SHP77 treated with DMSO at 0.1 percent for 48 hours (cell line): Measurements from ENCODE around the gene TSFM.
"Not testable (repeated sequence)": the region's sequence is repeated elsewhere in the genome, so short reads cannot be mapped to it uniquely, and the experiment has no call there.

Experiments used
- DNase-seq: peaks from one replicate; lab custom pipeline; 2025; lab: John Stamatoyannopoulos, UW

Gene TSFM

GRCh38 chr12:57815177-57816000, 32.8 kb downstream of the TSFM start:
- DNase-seq: peak; percentile 25

GRCh38 chr12:57816001-57816854, 33.6 kb downstream of the TSFM start:
- no peak for DNase-seq

- DNase-seq: no peak
These were observed 34.2 kb downstream of the TSFM start for GRCh38 chr12:57816855-57817151.

GRCh38 chr12:57817261-57817989, 34.8 kb downstream of the TSFM start:
- DNase-seq: no peak

GRCh38 chr12:57817990-57818331, 35.4 kb downstream of the TSFM start:
- not testable (repeated sequence) for DNase-seq

GRCh38 chr12:57820119-57820518, 37.5 kb downstream of the TSFM start:
- DNase-seq: not testable (repeated sequence)

- DNase-seq: not testable (repeated sequence)
These were observed 38.4 kb downstream of the TSFM start for GRCh38 chr12:57821015-57821414.

- DNase-seq: no peak
These were observed 39.1 kb downstream of the TSFM start for GRCh38 chr12:57821474-57822214.

- no peak for DNase-seq
These were observed 40.0 kb downstream of the TSFM start for GRCh38 chr12:57822392-57823130.

- DNase-seq: no peak
These were observed 40.7 kb downstream of the TSFM start for GRCh38 chr12:57823131-57823907.

GRCh38 chr12:57823908-57824640, 41.5 kb downstream of the TSFM start:
- no peak for DNase-seq

- no peak for DNase-seq
These were observed 42.9 kb downstream of the TSFM start for GRCh38 chr12:57825451-57825850.

GRCh38 chr12:57826400-57826799, 43.8 kb downstream of the TSFM start:
- DNase-seq: no peak

- no peak for DNase-seq
These were observed 44.4 kb downstream of the TSFM start for GRCh38 chr12:57826966-57827365.

GRCh38 chr12:57829025-57829777, 46.6 kb downstream of the TSFM start:
- DNase-seq: no peak

GRCh38 chr12:57830393-57830792, 47.8 kb downstream of the TSFM start:
- DNase-seq: no peak

GRCh38 chr12:57832966-57833365, 50.4 kb downstream of the TSFM start:
- DNase-seq: no peak

GRCh38 chr12:57833672-57834071, 51.1 kb downstream of the TSFM start:
- DNase-seq: no peak
